HUES6 (cell line): ENCODE measurements around the gene CSK.

Experiments used
- H3K27ac ChIP-seq: 2 replicates; pipeline ENCODE4 v1.7.0; 2013; ENCODE audit warnings: low read depth, mild to moderate bottlenecking, low read length, inconsistent platforms
- H3K27me3 ChIP-seq: 2 replicates; pipeline ENCODE4 v1.6.1; 2013; ENCODE audit warnings: low read length; ENCODE audit not compliant: control insufficient read depth, insufficient read depth
- H3K36me3 ChIP-seq: 2 replicates; pipeline ENCODE4 v1.6.1; 2013; ENCODE audit warnings: low read length; ENCODE audit not compliant: control insufficient read depth, insufficient read depth
- H3K4me1 ChIP-seq: 2 replicates; pipeline ENCODE4 v1.6.1; 2013; ENCODE audit warnings: low read length; ENCODE audit not compliant: control insufficient read depth, insufficient read depth
- H3K4me3 ChIP-seq: 2 replicates; pipeline ENCODE4 v1.5.1; 2013; ENCODE audit warnings: low read depth, low read length
- H3K9ac ChIP-seq: one replicate; pipeline ENCODE4 v1.6.1; 2013; ENCODE audit warnings: mild to moderate bottlenecking, low read length
- H3K9me3 ChIP-seq: 2 replicates; pipeline ENCODE4 v1.6.1; 2013; ENCODE audit warnings: low read depth, low read length; ENCODE audit not compliant: control insufficient read depth, insufficient read depth

CSK gene

DNA sequence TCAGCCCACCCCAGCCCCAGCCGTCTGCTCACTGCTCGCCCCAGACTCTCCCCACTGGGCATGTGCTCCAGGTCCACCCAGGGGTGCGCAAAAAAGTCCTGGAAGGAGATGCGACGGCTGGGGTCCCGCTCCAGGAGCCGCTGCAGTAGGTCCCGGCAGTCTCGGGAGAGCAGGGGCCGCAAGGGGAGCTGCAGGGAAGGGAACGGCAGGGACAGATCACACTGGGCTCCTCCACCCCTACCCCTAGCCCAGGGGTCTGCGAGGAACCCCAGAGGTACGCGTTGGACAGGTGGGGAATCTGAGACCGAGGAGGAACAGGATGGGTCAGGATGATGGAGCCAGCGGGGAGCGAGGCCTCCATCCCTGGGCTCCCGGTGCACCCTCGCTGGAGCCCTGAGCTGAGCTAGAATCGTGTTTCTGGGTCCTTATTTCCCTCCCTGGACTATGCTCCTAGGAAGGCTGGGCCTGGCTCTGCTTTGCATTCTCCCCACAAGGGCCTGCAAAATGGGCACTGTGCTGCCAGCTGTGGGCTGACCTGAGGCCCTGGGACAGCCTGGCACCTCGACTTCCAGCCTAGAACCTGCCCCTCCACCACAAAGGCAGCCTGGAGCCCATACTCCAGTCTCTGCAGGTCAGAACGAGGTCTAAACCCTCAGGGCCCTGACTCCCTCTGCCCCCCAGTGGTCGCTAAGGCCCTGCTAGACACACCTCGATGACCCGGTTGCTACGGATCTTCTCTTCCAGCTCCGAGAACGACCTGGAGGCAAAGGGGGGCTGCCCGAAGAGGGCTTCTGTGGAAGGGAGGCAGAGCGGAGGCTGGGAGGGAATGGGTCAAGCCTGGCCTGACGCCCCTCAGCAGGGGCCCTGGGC, 57.9 kb downstream of the CSK start:
- Histone ChIP-seq H3K4me3 (no peak overlapping the region), H3K4me1 (peaks cover 22% of the 10 kb centered on the region), H3K9ac (no peak overlapping the region), H3K27me3 (no peaks in the 10 kb centered on the region), H3K36me3 (peaks cover 25% of the 10 kb centered on the region), H3K27ac (no peak overlapping the region), H3K9me3 (no peaks in the 10 kb centered on the region)

DNA sequence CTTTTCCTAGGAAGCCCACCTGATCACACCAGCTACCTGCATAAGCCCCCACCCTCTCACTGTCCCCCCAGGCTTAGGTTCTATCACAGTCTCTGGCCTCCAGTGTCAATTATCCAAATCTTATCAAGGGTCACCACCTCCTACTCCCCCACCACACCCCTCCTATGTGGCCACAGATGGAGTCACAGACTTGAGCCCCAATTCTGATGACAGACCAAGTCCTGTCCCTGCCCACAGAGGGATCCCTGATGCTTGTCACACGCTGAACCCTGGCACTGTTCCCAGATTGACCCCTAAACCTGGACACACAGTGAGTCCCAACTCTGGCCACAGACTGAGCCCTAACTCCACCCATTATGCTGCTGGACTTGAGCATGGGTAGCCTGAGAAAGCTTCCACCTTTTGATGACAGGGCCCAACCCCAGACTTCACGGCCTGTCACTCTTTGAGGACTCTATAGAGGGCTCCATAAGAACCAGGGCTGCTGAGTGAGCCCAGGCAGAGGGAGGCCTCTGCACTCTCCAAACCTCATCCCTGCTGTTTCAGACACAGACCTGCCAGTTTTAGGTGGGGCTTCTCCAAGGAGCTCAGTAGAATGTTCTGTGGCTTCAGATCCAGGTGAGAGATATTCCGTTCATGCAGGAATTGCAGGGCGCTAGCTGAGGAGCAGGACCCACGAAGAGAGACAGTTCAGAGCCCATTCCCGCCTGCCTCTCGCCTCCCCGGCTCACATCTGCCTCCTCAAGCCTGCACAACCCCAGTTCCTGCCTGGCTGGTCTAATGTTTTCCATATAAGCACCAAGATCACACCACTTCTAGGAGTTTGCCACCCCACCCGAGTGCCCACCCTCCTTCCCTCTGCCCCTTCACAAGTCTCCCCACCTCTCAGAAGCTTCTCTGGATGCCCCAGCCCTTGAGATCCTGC, 59.2 kb downstream of the CSK start:
- Histone ChIP-seq H3K9ac (no peak overlapping the region), H3K27ac (no peak overlapping the region), H3K4me3 (no peak overlapping the region)

DNA sequence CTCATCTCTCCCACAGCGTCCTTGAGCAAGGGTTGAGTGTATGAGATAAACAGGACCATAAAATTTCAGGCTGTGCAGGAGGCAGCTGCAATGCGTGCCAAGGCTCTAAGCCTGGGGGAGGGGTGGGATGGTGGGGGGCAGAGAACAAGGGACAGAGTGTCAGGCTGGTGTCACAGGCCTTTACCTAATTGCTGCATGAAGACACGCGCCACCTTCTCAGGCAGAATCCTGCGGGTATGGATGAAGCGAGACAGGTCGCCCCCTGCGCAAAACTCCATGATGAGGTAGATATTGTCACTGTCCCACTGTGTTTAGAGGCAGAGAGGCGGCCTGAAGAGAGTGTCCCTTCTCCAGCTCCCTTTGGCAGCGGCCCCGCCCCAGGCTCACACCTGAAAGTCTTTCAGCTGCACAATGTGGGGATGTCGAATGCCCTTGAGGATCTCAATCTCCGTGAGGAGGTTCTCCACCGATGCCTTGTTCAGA, 60.1 kb downstream of the CSK start:
- H3K9ac ChIP-seq = no peak overlapping the region
- peaks cover 17% of the 10 kb centered on the region for H3K4me1 ChIP-seq
- H3K27me3 ChIP-seq = no peaks in the 10 kb centered on the region
- H3K4me3 ChIP-seq = peak overlapping the region; percentile 86
- H3K9me3 ChIP-seq = no peaks in the 10 kb centered on the region
- H3K36me3 ChIP-seq = peaks cover 30% of the 10 kb centered on the region
- H3K27ac ChIP-seq = no peak overlapping the region

More for the DNA sequence above, 59.2 kb downstream of the CSK start:
- no peaks in the 10 kb centered on the region for H3K27me3 ChIP-seq
- H3K9me3 ChIP-seq = no peaks in the 10 kb centered on the region
- H3K4me1 ChIP-seq = peaks cover 17% of the 10 kb centered on the region
- peaks cover 34% of the 10 kb centered on the region for H3K36me3 ChIP-seq

DNA sequence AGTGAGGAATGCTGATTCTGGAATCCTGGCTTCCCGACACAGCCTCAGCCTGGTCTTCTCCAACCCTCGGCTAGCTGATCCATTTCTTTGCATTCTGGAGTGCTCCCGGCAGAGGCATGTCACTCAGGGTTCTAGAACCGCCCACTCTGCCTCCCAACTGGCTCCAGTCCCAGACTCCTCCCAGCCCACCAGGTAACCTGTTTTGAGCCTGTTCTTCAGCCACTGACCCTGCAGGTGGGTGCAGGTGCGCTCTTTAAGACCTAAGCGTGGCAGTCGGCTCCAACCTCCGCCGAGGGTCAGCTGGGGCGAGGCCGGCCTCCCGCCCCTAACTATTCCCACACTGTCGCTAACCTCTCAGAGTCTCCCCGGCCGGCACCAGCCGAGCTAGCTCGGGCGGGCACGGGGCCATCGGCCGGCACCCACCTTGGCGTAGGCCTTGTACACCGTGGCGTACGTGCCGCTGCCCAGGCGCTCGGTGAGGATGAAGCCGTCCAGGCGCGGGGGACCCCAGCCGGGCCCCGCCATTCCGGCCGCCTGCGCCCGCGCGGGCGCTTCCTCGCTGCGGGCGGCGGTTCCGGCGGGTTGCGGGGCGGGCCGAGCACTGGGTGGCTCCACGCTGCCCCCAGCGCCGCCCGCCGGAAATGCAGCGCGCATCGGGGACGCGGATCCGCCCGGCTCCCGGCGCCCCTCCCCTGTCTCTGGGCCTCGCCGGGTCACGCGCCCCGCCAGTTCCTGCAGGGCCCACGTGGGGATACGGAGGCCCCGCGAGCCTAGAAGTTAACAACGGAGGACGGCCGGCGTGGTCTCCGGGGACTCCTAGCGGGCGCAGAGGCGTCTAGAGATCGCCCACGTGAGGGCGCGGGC, 60.9 kb downstream of the CSK start, which contains the start of gene ULK3:
Gene ULK3 (minus strand): TSS at position 576 of the 864 bp plus-strand sequence. CDS start 51 bp downstream, at position 525.
- peak within 1 kb of the TSS; percentile 92 for H3K27ac ChIP-seq
- H3K36me3 ChIP-seq = peaks cover 32% of the 10 kb centered on the region
- peak within 1 kb of the TSS; percentile 81 for H3K9ac ChIP-seq
- H3K4me1 ChIP-seq = peaks cover 17% of the 10 kb centered on the region
- H3K4me3 ChIP-seq = peak within 1 kb of the TSS; percentile 86
- H3K9me3 ChIP-seq = no peaks in the 10 kb centered on the region
- H3K27me3 ChIP-seq = no peaks in the 10 kb centered on the region

GRCh38 chr15:74843445-74843828, 61.6 kb downstream of the CSK start:
- Histone ChIP-seq H3K27ac (peak overlapping the region; percentile 92), H3K4me3 (peak overlapping the region; percentile 86), H3K9me3 (no peaks in the 10 kb centered on the region), H3K27me3 (no peaks in the 10 kb centered on the region), H3K9ac (peak overlapping the region; percentile 81), H3K4me1 (peaks cover 17% of the 10 kb centered on the region), H3K36me3 (peaks cover 36% of the 10 kb centered on the region)

GRCh38 chr15:74843891-74844299, 62.0 kb downstream of the CSK start:
- peaks cover 37% of the 10 kb centered on the region for H3K36me3 ChIP-seq
- H3K9me3 ChIP-seq = no peaks in the 10 kb centered on the region
- no peaks in the 10 kb centered on the region for H3K27me3 ChIP-seq
- H3K27ac ChIP-seq = peak overlapping the region; percentile 92; the same call in 1 of the 2 replicates
- peak overlapping the region; percentile 81 for H3K9ac ChIP-seq
- H3K4me3 ChIP-seq = peak overlapping the region; percentile 86
- peaks cover 17% of the 10 kb centered on the region for H3K4me1 ChIP-seq

- H3K27me3 ChIP-seq = no peaks in the 10 kb centered on the region
- H3K4me1 ChIP-seq = peaks cover 17% of the 10 kb centered on the region
- no peak overlapping the region for H3K4me3 ChIP-seq
- no peak overlapping the region for H3K9ac ChIP-seq
- H3K27ac ChIP-seq = no peak overlapping the region
- peaks cover 37% of the 10 kb centered on the region for H3K36me3 ChIP-seq
- no peaks in the 10 kb centered on the region for H3K9me3 ChIP-seq
Observed at GRCh38 chr15:74844319-74845207, 62.7 kb downstream of the CSK start.

- Histone ChIP-seq H3K36me3 (peaks cover 43% of the 10 kb centered on the region), H3K4me3 (no peak overlapping the region), H3K9me3 (no peaks in the 10 kb centered on the region), H3K9ac (no peak overlapping the region), H3K27ac (no peak overlapping the region), H3K27me3 (no peaks in the 10 kb centered on the region), H3K4me1 (peaks cover 17% of the 10 kb centered on the region)
Observed at GRCh38 chr15:74845208-74845568, 63.3 kb downstream of the CSK start.

GRCh38 chr15:74845581-74845980, 63.7 kb downstream of the CSK start:
- no peak overlapping the region for H3K9ac ChIP-seq
- no peaks in the 10 kb centered on the region for H3K27me3 ChIP-seq
- H3K4me1 ChIP-seq = peaks cover 17% of the 10 kb centered on the region
- no peak overlapping the region for H3K27ac ChIP-seq
- H3K36me3 ChIP-seq = peaks cover 44% of the 10 kb centered on the region
- H3K4me3 ChIP-seq = no peak overlapping the region
- H3K9me3 ChIP-seq = no peaks in the 10 kb centered on the region
